ENCODE measurements around the gene MIB2. TPM values are rescaled to one million over a fixed set of nuclear protein-coding genes. Genes with fewer than 3 reads are reported as not detected.

Gene MIB2
- total RNA-seq, 1 experiment from 2014 or later = 32.4 TPM

- H3K27me3 Mint-ChIP-seq (ENCODE audit: insufficient read depth, unreplicated experiment) = no peaks in the 10 kb centered on the region
- no peak overlapping the region for H3K4me3 Mint-ChIP-seq (ENCODE audit: unreplicated experiment)
Observed at GRCh38 chr1:1583347-1584010, 31.8 kb upstream of the MIB2 start.

GRCh38 chr1:1591452-1591851 lies 23.8 kb upstream of the MIB2 start:
- BruUV-seq (replicated peaks) = no TSS peak

More at GRCh38 chr1:1583347-1584010, 31.8 kb upstream of the MIB2 start:
- no peaks in the 10 kb centered on the region for H3K4me1 ChIP-seq
- no peaks in the 10 kb centered on the region for H3K36me3 ChIP-seq (ENCODE audit: control insufficient read depth, insufficient read depth, low read length)
- no peak overlapping the region for H3K4me3 ChIP-seq (ENCODE audit: low read depth, low read length)
- CTCF ChIA-PET = no interaction called here
- H3K27me3 ChIP-seq (replicated peaks; ENCODE audit: control insufficient read depth, insufficient read depth, low read length) = no peaks in the 10 kb centered on the region
- POLR2A ChIA-PET = no interaction called here
- no peak for DNase-seq
- Mint-ChIP-seq H3K36me3 (ENCODE audit: insufficient read depth, unreplicated experiment) (no peaks in the 10 kb centered on the region), H3K27ac (ENCODE audit: unreplicated experiment) (no peak overlapping the region), H3K4me1 (ENCODE audit: low read depth, unreplicated experiment) (no peaks in the 10 kb centered on the region), H3K9me3 (ENCODE audit: unreplicated experiment) (no peaks in the 10 kb centered on the region)
- intact Hi-C loops (cut with micrococcal nuclease; ENCODE audit: unreplicated experiment) = no loop called here
- no peak for TF ChIP-seq CTCF (IDR thresholded peaks at IDR 0.05; ENCODE audit: insufficient read depth in 1 of 2, low read depth in 1 of 2, low read length in 1 of 2, severe bottlenecking in 1 of 2, unreplicated experiment in 1 of 2)
- H3K9me3 ChIP-seq = no peaks in the 10 kb centered on the region
- BruUV-seq (replicated peaks) = no TSS peak

GRCh38 chr1:1593834-1594601 lies 21.3 kb upstream of the MIB2 start:
- POLR2A ChIA-PET = no interaction called here
- no peaks in the 10 kb centered on the region for H3K9me3 ChIP-seq
- BruUV-seq (replicated peaks) = no TSS peak

More at GRCh38 chr1:1591452-1591851, 23.8 kb upstream of the MIB2 start:
- Mint-ChIP-seq H3K27me3 (ENCODE audit: insufficient read depth, unreplicated experiment) (no peaks in the 10 kb centered on the region), H3K27ac (ENCODE audit: unreplicated experiment) (no peak overlapping the region), H3K36me3 (ENCODE audit: insufficient read depth, unreplicated experiment) (no peaks in the 10 kb centered on the region), H3K4me1 (ENCODE audit: low read depth, unreplicated experiment) (no peaks in the 10 kb centered on the region), H3K9me3 (ENCODE audit: unreplicated experiment) (no peaks in the 10 kb centered on the region), H3K4me3 (ENCODE audit: unreplicated experiment) (no peak overlapping the region)
- intact Hi-C loops (cut with micrococcal nuclease; ENCODE audit: unreplicated experiment) = no loop called here
- TF ChIP-seq CTCF (IDR thresholded peaks at IDR 0.05; ENCODE audit: insufficient read depth in 1 of 2, low read depth in 1 of 2, low read length in 1 of 2, severe bottlenecking in 1 of 2, unreplicated experiment in 1 of 2) = no peak
- no peaks in the 10 kb centered on the region for H3K36me3 ChIP-seq (ENCODE audit: control insufficient read depth, insufficient read depth, low read length)
- no peaks in the 10 kb centered on the region for H3K9me3 ChIP-seq
- POLR2A ChIA-PET = no interaction called here
- H3K4me1 ChIP-seq = no peaks in the 10 kb centered on the region
- no peak for DNase-seq
- H3K4me3 ChIP-seq (ENCODE audit: low read depth, low read length) = no peak overlapping the region
- CTCF ChIA-PET = no interaction called here
- no peaks in the 10 kb centered on the region for H3K27me3 ChIP-seq (replicated peaks; ENCODE audit: control insufficient read depth, insufficient read depth, low read length)

More at GRCh38 chr1:1593834-1594601, 21.3 kb upstream of the MIB2 start:
- DNase-seq = no peak
- no peaks in the 10 kb centered on the region for H3K9me3 Mint-ChIP-seq (ENCODE audit: unreplicated experiment)
- CTCF ChIA-PET = no interaction called here
- H3K27me3 Mint-ChIP-seq (ENCODE audit: insufficient read depth, unreplicated experiment) = no peaks in the 10 kb centered on the region
- no peaks in the 10 kb centered on the region for H3K4me1 Mint-ChIP-seq (ENCODE audit: low read depth, unreplicated experiment)
- no peaks in the 10 kb centered on the region for H3K36me3 Mint-ChIP-seq (ENCODE audit: insufficient read depth, unreplicated experiment)
- no peak overlapping the region for H3K27ac Mint-ChIP-seq (ENCODE audit: unreplicated experiment)
- H3K4me3 Mint-ChIP-seq (ENCODE audit: unreplicated experiment) = no peak overlapping the region
- TF ChIP-seq CTCF (IDR thresholded peaks at IDR 0.05; ENCODE audit: insufficient read depth in 1 of 2, low read depth in 1 of 2, low read length in 1 of 2, severe bottlenecking in 1 of 2, unreplicated experiment in 1 of 2) = no peak
- no peaks in the 10 kb centered on the region for H3K36me3 ChIP-seq (ENCODE audit: control insufficient read depth, insufficient read depth, low read length)
- H3K4me3 ChIP-seq (ENCODE audit: low read depth, low read length) = no peak overlapping the region
- H3K27me3 ChIP-seq (replicated peaks; ENCODE audit: control insufficient read depth, insufficient read depth, low read length) = no peaks in the 10 kb centered on the region
- H3K4me1 ChIP-seq = no peaks in the 10 kb centered on the region
- intact Hi-C loops (cut with micrococcal nuclease; ENCODE audit: unreplicated experiment) = no loop called here

Measured in Caco-2 (cell line).